Measurements from ENCODE around the gene MT2A.
"Not testable (repeated sequence)": the region's sequence is repeated elsewhere in the genome, so short reads cannot be mapped to it uniquely, and the experiment has no call there.

Gene MT2A

GRCh38 chr16:56608043-56608875 is at the start of gene MT2A:
Gene MT2A, plus strand, starts transcription at chr16:56608584. Its CDS starts 72 bp downstream, at chr16:56608656.
- peak; percentile 40 for DNase-seq

GRCh38 chr16:56559109-56559508 is 49.3 kb upstream of the MT2A start:
- DNase-seq: no peak

- no peak for DNase-seq
These were observed 47.9 kb upstream of the MT2A start for GRCh38 chr16:56560447-56560846.

GRCh38 chr16:56561126-56561525 is 47.3 kb upstream of the MT2A start:
- DNase-seq: no peak

- no peak for DNase-seq
These were observed 43.4 kb upstream of the MT2A start, which contains the start of gene MT4 for GRCh38 chr16:56564793-56565477. Gene MT4, plus strand, starts transcription at chr16:56565073. Its CDS starts 56 bp downstream, at chr16:56565129.

- no peak for DNase-seq
These were observed 38.4 kb upstream of the MT2A start for GRCh38 chr16:56569971-56570370.

- DNase-seq: no peak
These were observed 36.9 kb upstream of the MT2A start for GRCh38 chr16:56571525-56571924.

GRCh38 chr16:56574625-56575024 is 33.8 kb upstream of the MT2A start:
- DNase-seq: no peak

GRCh38 chr16:56576585-56577299 is 31.6 kb upstream of the MT2A start:
- DNase-seq: no peak

- no peak for DNase-seq
These were observed 31.1 kb upstream of the MT2A start for GRCh38 chr16:56577300-56577625.

- no peak for DNase-seq
These were observed 27.9 kb upstream of the MT2A start for GRCh38 chr16:56580391-56581048.

- not testable (repeated sequence) for DNase-seq
These were observed 25.5 kb upstream of the MT2A start for GRCh38 chr16:56582911-56583310.

- DNase-seq: no peak
These were observed 24.8 kb upstream of the MT2A start for GRCh38 chr16:56583351-56584168.

GRCh38 chr16:56584276-56584675 is 24.1 kb upstream of the MT2A start:
- no peak for DNase-seq

GRCh38 chr16:56588781-56589140 is 19.6 kb upstream of the MT2A start:
- DNase-seq: no peak

GRCh38 chr16:56589141-56590039 is 19.0 kb upstream of the MT2A start, which contains the start of gene MT3:
Gene MT3, plus strand, starts transcription at chr16:56589528. Its CDS starts 63 bp downstream, at chr16:56589591.
- DNase-seq: peak; percentile 21

GRCh38 chr16:56591377-56592060 is 16.9 kb upstream of the MT2A start:
- no peak for DNase-seq

GRCh38 chr16:56593573-56594291 is 14.7 kb upstream of the MT2A start:
- DNase-seq: no peak

- no peak for DNase-seq
These were observed 14.1 kb upstream of the MT2A start for GRCh38 chr16:56594292-56594619.
